ENCODE measurements around the gene SORL1-AS1.

Gene SORL1-AS1

DNA sequence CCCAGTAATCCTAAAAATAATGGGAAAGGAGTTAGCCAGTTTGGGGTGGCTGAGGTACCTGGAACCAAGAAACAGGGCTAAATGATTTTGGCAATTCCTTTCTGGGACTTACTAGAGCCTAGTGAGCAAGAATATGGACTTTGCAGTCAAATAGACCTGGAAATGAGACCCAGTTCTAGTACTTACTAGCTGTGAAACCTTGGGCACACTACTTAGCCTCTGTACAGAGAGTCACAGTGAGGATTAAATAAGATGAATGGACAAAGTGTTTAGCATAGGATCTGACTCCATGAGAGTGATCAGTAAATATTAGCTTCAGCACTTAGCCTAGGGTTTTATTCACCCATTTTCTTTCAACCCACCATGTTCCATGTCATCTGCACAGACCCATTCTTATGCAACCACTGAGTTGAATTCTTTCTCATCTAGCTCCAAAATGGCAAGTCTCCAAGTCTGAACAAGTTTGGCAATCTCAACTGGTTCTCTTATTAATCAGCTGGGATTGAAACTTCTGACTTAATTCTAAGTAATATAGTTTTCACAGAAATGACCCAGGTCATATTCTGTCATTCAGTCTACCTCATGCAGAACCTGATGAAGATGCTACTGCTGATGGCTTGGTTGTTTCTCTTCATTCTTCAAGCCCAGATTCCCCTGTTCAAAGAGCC is 15.6 kb downstream of the SORL1-AS1 start:
- peak; percentile 53 for FAIRE-seq
- TF ChIP-seq POLR2AphosphoS5 (IDR thresholded peaks at IDR 0.05; ENCODE audit: low read depth, low read length) (no peak), POLR2A (IDR thresholded peaks at IDR 0.05; ENCODE audit: low read depth, low read length) (no peak), TAF1 (IDR thresholded peaks at IDR 0.05; ENCODE audit: borderline replicate concordance, low read depth, low read length) (no peak)
- DNase-seq (ENCODE audit: insufficient read length), result no peak

DNA sequence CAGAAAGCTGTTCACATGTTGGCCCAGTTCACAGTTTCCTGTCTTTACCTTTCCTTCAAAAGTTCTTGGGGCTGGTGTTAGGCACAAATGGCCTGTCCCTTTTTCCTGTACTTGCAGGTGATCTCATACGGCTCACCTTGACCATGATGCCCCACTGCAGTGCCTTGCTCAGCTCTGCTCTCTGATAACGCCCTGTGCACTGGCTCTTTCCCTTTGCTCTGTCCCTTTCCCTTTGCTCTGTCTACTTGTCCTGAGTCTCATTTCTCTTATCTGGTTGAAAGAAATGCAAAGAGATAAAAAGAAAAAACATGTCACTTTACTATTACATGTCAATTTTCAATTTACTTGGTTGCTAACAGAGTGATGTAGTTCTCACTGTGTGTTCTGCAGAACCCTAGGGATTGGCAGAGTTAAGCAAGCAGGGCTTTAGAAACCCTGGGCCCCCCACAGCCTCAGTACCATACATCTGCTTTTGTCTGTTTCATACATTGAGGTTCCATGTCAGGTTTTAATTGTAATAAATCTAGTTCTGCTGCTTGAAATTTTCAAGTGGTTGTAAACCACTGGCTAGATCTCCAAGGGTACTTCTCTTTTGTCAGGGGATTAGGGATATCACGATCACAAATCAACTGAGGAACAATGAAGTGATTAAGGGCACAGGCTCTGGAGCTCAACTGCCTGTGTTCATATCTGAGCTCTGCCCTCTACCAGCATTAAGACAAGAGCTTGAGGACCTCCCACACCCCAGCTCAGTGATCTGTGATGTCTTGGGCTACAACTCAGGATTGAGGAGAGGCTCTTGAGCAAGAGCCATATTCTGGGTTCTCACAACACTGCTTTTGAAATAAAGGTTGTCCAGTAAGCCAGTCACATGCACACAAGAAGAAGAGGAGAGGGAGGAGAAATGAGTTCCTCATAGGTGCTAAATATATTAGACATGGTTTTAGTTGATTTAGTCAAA is 16.9 kb downstream of the SORL1-AS1 start:
- TF ChIP-seq POLR2A (IDR thresholded peaks at IDR 0.05; ENCODE audit: low read depth, low read length) (no peak), TAF1 (IDR thresholded peaks at IDR 0.05; ENCODE audit: borderline replicate concordance, low read depth, low read length) (no peak), POLR2AphosphoS5 (IDR thresholded peaks at IDR 0.05; ENCODE audit: low read depth, low read length) (no peak)
- peak; percentile 85 for FAIRE-seq

DNA sequence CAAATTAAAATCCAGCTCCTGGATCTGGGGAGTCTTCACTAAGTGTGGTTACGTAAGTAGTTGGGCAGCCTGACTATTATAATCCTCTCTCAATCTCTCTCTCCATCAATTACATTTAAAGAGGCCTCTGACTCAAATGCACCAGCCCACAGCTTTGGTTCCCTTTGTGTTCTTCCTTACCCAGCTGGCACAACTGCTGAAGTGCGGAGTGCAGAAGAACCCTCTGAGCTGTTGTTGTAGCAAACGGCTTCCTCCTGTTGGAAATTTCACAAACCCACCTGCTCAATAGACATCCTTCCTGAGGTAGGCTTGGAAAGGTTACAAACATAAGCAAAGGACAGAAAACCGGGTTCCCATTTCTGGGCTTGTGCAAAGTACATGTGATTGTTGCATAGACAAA is 17.6 kb downstream of the SORL1-AS1 start:
- TF ChIP-seq POLR2AphosphoS5 (IDR thresholded peaks at IDR 0.05; ENCODE audit: low read depth, low read length) (no peak), POLR2A (IDR thresholded peaks at IDR 0.05; ENCODE audit: low read depth, low read length) (no peak), TAF1 (IDR thresholded peaks at IDR 0.05; ENCODE audit: borderline replicate concordance, low read depth, low read length) (no peak)
- DNase-seq (ENCODE audit: insufficient read length), result no peak
- no peak for FAIRE-seq

More for the DNA sequence above, 16.9 kb downstream of the SORL1-AS1 start:
- DNase-seq (ENCODE audit: insufficient read length), result no peak

DNA sequence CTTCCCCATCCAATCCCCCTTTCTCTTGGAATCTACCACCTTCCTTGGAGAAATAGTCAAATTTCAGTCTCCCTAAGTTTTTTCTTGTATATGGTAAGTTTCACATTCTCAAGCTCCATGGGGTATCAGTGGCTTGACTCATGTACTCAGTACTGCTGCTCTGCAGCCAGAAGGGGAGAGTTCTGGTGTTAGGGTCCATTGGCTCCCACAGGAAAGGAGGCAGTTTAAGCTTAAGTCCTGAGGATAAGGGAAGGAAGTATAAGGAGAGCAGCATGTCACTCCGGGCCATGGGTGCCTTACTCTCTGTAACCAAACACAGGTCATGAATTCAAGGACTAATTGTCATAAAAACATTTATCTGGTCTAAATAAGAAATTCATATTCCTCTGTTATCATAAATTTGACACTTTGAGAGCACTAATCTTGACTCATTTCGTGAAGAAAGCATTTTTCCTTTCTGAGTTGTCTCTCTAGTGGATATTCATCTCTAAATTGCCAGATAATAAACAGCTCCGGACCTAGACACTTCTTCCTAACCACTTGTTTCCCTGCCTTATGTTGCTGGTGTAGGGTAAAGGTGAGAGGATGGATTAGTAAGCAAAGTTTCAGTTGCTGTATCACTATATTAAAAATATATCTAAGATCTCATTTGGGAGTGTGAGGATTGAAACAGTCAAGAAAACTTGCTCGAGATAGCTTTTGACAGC is 20.8 kb downstream of the SORL1-AS1 start:
- DNase-seq (ENCODE audit: insufficient read length) (no peak), FAIRE-seq (peak; percentile 93)
- TF ChIP-seq POLR2A (IDR thresholded peaks at IDR 0.05; ENCODE audit: low read depth, low read length) (no peak), POLR2AphosphoS5 (IDR thresholded peaks at IDR 0.05; ENCODE audit: low read depth, low read length) (no peak), TAF1 (IDR thresholded peaks at IDR 0.05; ENCODE audit: borderline replicate concordance, low read depth, low read length) (no peak)

DNA sequence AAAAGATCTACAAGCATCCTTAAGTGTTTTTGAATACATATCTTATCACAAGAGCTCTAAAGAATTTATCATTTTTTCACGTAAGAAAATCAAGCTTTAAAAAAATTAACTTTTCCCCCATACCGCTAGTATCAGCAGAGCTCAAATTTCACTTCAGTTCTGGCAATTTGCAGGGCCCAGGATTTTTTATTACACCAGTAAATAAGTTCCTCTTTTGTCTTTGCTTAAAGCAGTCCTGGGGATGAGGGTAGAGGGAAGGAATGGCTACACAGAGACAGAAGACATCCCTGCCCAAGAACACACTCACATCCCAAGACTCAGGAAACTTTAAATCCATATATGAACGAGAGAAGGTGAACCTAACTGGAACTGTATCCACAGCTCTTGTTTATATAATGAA is 23.2 kb downstream of the SORL1-AS1 start:
- FAIRE-seq (peak; percentile 68), DNase-seq (ENCODE audit: insufficient read length) (no peak)
- no peak for TF ChIP-seq TAF1 (IDR thresholded peaks at IDR 0.05; ENCODE audit: borderline replicate concordance, low read depth, low read length)
- no peak for TF ChIP-seq POLR2A (IDR thresholded peaks at IDR 0.05; ENCODE audit: low read depth, low read length)
- no peak for TF ChIP-seq POLR2AphosphoS5 (IDR thresholded peaks at IDR 0.05; ENCODE audit: low read depth, low read length)

DNA sequence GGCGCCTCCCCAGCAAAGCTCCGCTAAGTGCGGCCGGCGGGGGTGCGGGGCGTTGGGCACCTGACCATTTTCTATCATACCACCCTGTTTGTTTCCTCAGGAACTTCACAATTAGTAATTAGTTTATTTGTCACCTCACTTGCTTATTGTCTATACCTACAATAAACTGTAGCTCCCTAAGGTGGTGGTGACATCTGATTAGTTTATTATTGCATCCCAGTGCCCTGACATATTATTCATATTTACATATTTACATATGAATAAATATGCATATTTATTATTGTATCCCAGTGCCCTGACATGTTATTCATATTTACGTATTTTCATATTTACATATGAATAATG is 25.4 kb downstream of the SORL1-AS1 start:
- TF ChIP-seq TAF1 (IDR thresholded peaks at IDR 0.05; ENCODE audit: borderline replicate concordance, low read depth, low read length), result no peak
- no peak for TF ChIP-seq POLR2A (IDR thresholded peaks at IDR 0.05; ENCODE audit: low read depth, low read length)
- no peak for TF ChIP-seq POLR2AphosphoS5 (IDR thresholded peaks at IDR 0.05; ENCODE audit: low read depth, low read length)
- FAIRE-seq (no peak), DNase-seq (ENCODE audit: insufficient read length) (no peak)

DNA sequence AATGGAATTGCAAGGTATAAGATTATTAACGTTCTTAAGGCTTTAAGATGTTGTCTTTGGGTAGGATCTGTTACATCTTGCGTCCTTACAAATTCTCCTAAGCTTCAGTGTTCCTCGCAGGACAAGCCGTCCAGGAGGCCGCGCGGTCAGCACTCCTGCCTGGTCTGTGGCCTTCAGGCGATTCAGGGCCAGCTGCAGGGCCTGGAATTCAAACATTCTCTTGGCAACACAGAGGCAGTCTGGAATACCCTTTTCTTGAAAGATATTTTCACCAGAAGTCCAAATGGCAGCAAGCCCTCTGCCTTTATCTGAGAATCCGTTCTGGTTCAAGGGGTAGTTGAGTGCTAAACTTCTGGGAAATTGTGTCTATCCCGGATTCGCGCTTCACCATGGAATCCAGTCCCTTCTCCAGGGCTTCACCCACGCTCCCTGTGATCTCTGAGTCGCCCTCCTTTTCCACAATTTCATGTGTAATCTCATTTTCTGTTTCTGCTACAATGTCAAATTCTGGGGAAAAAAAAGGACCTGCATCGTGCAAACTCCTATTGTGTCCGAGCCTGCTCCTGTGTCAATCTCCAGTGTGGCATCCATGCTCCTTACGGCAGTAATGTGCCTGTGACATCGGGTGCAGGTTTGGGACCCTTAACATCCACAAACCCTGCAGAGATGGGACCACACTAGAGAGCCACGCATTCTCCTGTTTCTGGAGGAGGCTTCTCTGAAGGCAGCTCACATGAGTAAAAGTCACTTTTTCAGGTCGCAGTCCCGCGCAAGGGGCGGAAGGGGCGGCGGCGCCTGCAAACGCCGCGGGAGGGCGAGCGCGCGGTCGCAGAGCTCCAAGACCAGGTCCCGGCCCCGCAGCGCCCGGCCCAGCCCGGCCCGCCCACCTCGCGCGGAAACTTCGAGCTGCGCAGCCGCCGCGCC is 26.0 kb downstream of the SORL1-AS1 start:
- no peak for DNase-seq (ENCODE audit: insufficient read length)
- FAIRE-seq, result peak; percentile 93
- no peak for TF ChIP-seq POLR2AphosphoS5 (IDR thresholded peaks at IDR 0.05; ENCODE audit: low read depth, low read length)

DNA sequence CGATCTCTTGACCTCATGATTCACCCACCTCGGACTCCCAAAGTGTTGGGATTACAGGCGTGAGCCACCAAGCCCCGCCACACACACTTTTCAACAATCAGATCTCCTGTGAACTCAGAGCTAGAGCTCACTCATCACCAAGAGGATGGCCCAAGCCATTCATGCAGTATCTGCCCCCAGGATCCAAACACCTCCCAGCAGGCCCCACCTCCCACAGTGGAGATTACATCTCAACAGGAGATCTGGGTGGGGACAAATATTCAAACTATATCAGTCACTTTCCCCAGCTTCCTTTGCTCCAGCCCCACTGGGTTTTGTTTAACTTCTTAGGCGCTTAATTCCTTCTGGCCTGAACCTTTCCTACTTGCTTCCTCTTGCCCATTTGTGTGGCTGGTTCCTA is 26.9 kb downstream of the SORL1-AS1 start:
- DNase-seq (ENCODE audit: insufficient read length) (no peak), FAIRE-seq (peak; percentile 36)
- no peak for TF ChIP-seq POLR2A (IDR thresholded peaks at IDR 0.05; ENCODE audit: low read depth, low read length)
- TF ChIP-seq POLR2AphosphoS5 (IDR thresholded peaks at IDR 0.05; ENCODE audit: low read depth, low read length), result no peak
- TF ChIP-seq TAF1 (IDR thresholded peaks at IDR 0.05; ENCODE audit: borderline replicate concordance, low read depth, low read length), result no peak

DNA sequence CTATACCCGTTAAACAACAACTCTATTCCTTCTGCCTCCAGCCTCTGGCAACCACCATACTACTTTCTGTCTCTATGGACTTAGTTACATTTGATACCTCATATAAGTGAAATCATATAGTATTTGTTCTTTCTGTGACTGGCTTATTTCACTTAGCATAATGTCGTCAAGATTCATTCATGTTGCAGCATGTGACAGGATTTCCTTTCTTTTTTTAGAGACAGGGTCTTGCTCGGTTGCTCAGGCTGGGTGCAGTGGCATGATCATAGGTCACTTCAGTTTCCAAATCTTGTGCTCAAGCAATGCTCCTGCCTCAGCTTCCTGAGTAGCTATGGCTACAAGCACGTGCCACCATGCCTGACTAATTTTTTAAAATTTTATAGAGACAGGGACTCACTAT is 30.1 kb downstream of the SORL1-AS1 start:
- TF ChIP-seq POLR2AphosphoS5 (IDR thresholded peaks at IDR 0.05; ENCODE audit: low read depth, low read length), result no peak
- no peak for TF ChIP-seq POLR2A (IDR thresholded peaks at IDR 0.05; ENCODE audit: low read depth, low read length)
- TF ChIP-seq TAF1 (IDR thresholded peaks at IDR 0.05; ENCODE audit: borderline replicate concordance, low read depth, low read length), result no peak
- FAIRE-seq, result peak; percentile 94

DNA sequence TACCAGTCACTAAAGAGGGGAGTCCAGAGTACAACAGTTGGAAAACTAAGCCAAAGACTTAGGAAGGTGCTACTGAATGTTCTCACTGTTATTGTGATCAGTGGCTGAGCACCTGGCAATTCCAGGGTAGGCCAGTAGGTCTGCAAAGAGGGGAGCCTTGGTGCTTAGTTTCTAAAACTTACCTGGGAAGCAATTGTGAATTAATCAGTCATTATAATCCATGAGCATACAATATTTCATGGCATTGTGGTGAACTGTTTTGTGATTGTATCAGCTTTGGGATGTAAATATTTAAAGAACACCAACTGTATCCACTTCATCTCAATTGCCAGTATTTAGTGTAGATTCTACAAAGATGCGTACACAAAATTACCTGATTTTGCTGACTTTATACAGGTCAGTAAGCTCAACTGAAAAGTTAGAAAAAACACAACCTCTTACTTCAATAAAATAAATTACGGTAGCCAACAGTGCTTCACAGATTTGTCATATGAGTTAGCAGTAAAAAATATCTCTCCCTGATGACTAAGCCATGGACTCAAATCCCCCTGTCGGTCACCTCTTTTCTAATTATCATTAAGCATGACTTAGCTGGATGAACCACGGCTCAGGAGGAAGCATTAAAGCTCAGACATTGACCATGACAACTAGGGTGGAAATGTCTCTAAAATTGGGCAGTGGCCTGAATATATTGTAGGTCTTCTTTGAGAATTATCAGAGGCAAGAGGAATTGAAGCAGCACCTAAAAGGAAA is 31.4 kb downstream of the SORL1-AS1 start:
- no peak for TF ChIP-seq TAF1 (IDR thresholded peaks at IDR 0.05; ENCODE audit: borderline replicate concordance, low read depth, low read length)
- no peak for TF ChIP-seq POLR2AphosphoS5 (IDR thresholded peaks at IDR 0.05; ENCODE audit: low read depth, low read length)
- no peak for TF ChIP-seq POLR2A (IDR thresholded peaks at IDR 0.05; ENCODE audit: low read depth, low read length)
- FAIRE-seq, result no peak
- DNase-seq (ENCODE audit: insufficient read length), result no peak

More for the DNA sequence above, 30.1 kb downstream of the SORL1-AS1 start:
- DNase-seq (ENCODE audit: insufficient read length), result no peak

Measured in GM12892 (cell line).